HFF-Myc (cell line): ENCODE data around the gene ZNF471.

Experiments used
- DNase-seq: peaks from one replicate; pipeline ENCODE4 v3.0.0-alpha.2; 2011; ENCODE audit warnings: low read depth; ENCODE audit errors: extremely low read depth
- H3K4me3 ChIP-seq: replicated peaks from 2 replicates; pipeline ENCODE4 v1.5.1; 2011; ENCODE audit warnings: low read depth, mild to moderate bottlenecking, control low read depth, low read length
- TF ChIP-seq, protein P1 (sequence below): IDR thresholded peaks from 2 replicates; pipeline ENCODE4 v1.5.1; 2012; ENCODE audit warnings: mild to moderate bottlenecking, low read depth, low read length, control low read depth; ENCODE audit errors: missing control alignments

ZNF471 gene

DNA sequence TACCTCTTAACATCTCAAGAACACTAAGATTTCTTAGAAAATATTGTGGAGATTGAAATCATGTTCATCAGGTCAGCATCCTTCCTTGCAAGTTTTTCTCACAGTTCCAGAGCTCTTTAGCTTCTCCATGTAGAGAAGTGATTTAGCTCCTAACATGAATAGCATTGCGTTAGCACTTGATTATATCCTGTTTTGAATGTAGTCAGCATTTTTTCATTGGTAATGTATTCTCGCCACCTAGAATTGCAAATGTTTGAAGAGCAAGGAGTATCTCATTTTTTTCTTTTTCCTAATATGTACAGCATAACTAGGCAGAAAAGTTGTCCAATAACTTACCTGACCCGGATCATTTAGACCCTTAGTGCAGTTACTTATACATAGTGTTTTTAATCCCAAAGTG lies 66.3 kb downstream of the ZNF471 start:
- no peak for DNase-seq
- TF ChIP-seq, protein P1, sequence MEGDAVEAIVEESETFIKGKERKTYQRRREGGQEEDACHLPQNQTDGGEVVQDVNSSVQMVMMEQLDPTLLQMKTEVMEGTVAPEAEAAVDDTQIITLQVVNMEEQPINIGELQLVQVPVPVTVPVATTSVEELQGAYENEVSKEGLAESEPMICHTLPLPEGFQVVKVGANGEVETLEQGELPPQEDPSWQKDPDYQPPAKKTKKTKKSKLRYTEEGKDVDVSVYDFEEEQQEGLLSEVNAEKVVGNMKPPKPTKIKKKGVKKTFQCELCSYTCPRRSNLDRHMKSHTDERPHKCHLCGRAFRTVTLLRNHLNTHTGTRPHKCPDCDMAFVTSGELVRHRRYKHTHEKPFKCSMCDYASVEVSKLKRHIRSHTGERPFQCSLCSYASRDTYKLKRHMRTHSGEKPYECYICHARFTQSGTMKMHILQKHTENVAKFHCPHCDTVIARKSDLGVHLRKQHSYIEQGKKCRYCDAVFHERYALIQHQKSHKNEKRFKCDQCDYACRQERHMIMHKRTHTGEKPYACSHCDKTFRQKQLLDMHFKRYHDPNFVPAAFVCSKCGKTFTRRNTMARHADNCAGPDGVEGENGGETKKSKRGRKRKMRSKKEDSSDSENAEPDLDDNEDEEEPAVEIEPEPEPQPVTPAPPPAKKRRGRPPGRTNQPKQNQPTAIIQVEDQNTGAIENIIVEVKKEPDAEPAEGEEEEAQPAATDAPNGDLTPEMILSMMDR: no peak
- no peak overlapping the region for H3K4me3 ChIP-seq

- H3K4me3 ChIP-seq: no peak overlapping the region
- TF ChIP-seq, protein P1: no peak
- DNase-seq: no peak
Observed at GRCh38 chr19:56577719-56578602, 70.3 kb downstream of the ZNF471 start.
